ENCODE data around the gene RLF. TPM values are rescaled to one million over a fixed set of nuclear protein-coding genes. Genes with fewer than 3 reads are reported as not detected.
A peak's percentile ranks its signal among the peaks of the same experiment; 100 is the strongest.

RLF gene
- total RNA-seq, 6 donors from 2014 or later, result 8.9 to 22.3 (median 11.0) TPM

GRCh38 chr1:40240390-40240789 is 79.2 kb downstream of the RLF start:
- Histone ChIP-seq H3K36me3 (peaks cover 9 to 39% (median 25%) of the 10 kb centered on the region in 4 donors), H3K27me3 (no peaks in the 10 kb centered on the region), H3K9me3 (no peaks in the 10 kb centered on the region), H3K27ac (no peak overlapping the region), H3K4me1 (peaks cover 0 to 3% (median 0%) of the 10 kb centered on the region in 4 donors), H3K4me3 (no peak overlapping the region)
- DNase-seq, result no peak
- WGBS, 2 donors, result 92 to 98% methylated on average over 2 of the region's 2 CpGs
- ATAC-seq (ENCODE audit: low FRiP score in 2 of 2), result no peak
- TF ChIP-seq POLR2A (IDR thresholded peaks at IDR 0.05), result no peak
- TF ChIP-seq CTCF (IDR thresholded peaks at IDR 0.05), result no peak
- no peak for TF ChIP-seq POLR2AphosphoS5 (IDR thresholded peaks at IDR 0.05)
- TF ChIP-seq EP300 (IDR thresholded peaks at IDR 0.05), result no peak

GRCh38 chr1:40241362-40241761 is 80.2 kb downstream of the RLF start:
- Histone ChIP-seq H3K36me3 (peaks cover 7 to 30% (median 17%) of the 10 kb centered on the region in 4 donors), H3K27ac (no peak overlapping the region), H3K9me3 (no peaks in the 10 kb centered on the region), H3K27me3 (no peaks in the 10 kb centered on the region), H3K4me1 (peaks cover 0 to 3% (median 0%) of the 10 kb centered on the region in 4 donors), H3K4me3 (no peak overlapping the region)
- DNase-seq, result no peak
- WGBS, 2 donors, result 72 to 83% methylated on average over 1 of the region's 1 CpG
- TF ChIP-seq EP300 (IDR thresholded peaks at IDR 0.05) (no peak), CTCF (IDR thresholded peaks at IDR 0.05) (no peak), POLR2AphosphoS5 (IDR thresholded peaks at IDR 0.05) (no peak), POLR2A (IDR thresholded peaks at IDR 0.05) (no peak)
- ATAC-seq (ENCODE audit: low FRiP score in 2 of 2), result peak in 1 of 2 donors; percentile 43

GRCh38 chr1:40243351-40243750 is 82.2 kb downstream of the RLF start:
- Histone ChIP-seq H3K9me3 (no peaks in the 10 kb centered on the region), H3K4me1 (peaks cover 0 to 3% (median 0%) of the 10 kb centered on the region in 4 donors), H3K27me3 (no peaks in the 10 kb centered on the region), H3K36me3 (peaks cover 0 to 10% (median under 1%) of the 10 kb centered on the region in 4 donors), H3K27ac (no peak overlapping the region), H3K4me3 (no peak overlapping the region)
- TF ChIP-seq CTCF (IDR thresholded peaks at IDR 0.05) (no peak), POLR2AphosphoS5 (IDR thresholded peaks at IDR 0.05) (no peak), POLR2A (IDR thresholded peaks at IDR 0.05) (no peak), EP300 (IDR thresholded peaks at IDR 0.05) (no peak)
- 36 to 50% methylated on average over 2 of the region's 2 CpGs for WGBS, 2 donors
- no peak for DNase-seq
- ATAC-seq (ENCODE audit: low FRiP score in 2 of 2), result no peak

- H3K4me1 ChIP-seq, result peaks cover 0 to 3% (median 0%) of the 10 kb centered on the region in 4 donors
- H3K27ac ChIP-seq, result no peak overlapping the region
- peaks cover 0 to 3% (median 0%) of the 10 kb centered on the region in 4 donors for H3K36me3 ChIP-seq
- ATAC-seq (ENCODE audit: low FRiP score in 2 of 2) (no peak), DNase-seq (no peak)
- WGBS, 2 donors, result 56 to 59% methylated on average over 4 of the region's 4 CpGs
- H3K4me3 ChIP-seq, result no peak overlapping the region
- H3K9me3 ChIP-seq, result no peaks in the 10 kb centered on the region
- H3K27me3 ChIP-seq, result no peaks in the 10 kb centered on the region
- TF ChIP-seq POLR2AphosphoS5 (IDR thresholded peaks at IDR 0.05) (no peak), CTCF (IDR thresholded peaks at IDR 0.05) (no peak), EP300 (IDR thresholded peaks at IDR 0.05) (no peak)
Observed at GRCh38 chr1:40244138-40244744, 83.1 kb downstream of the RLF start.

GRCh38 chr1:40245686-40246085 is 84.5 kb downstream of the RLF start:
- TF ChIP-seq CTCF (IDR thresholded peaks at IDR 0.05), result no peak
- TF ChIP-seq POLR2A (IDR thresholded peaks at IDR 0.05), result no peak
- no peak for TF ChIP-seq POLR2AphosphoS5 (IDR thresholded peaks at IDR 0.05)
- TF ChIP-seq EP300 (IDR thresholded peaks at IDR 0.05), result no peak
- 91 to 92% methylated on average over 3 of the region's 3 CpGs for WGBS, 2 donors
- ATAC-seq (ENCODE audit: low FRiP score in 2 of 2), result no peak

More at GRCh38 chr1:40245686-40246085, 84.5 kb downstream of the RLF start:
- Histone ChIP-seq H3K9me3 (no peaks in the 10 kb centered on the region), H3K27me3 (no peaks in the 10 kb centered on the region), H3K4me1 (peaks cover 0 to 3% (median 0%) of the 10 kb centered on the region in 4 donors), H3K27ac (no peak overlapping the region), H3K4me3 (no peak overlapping the region), H3K36me3 (no peaks in the 10 kb centered on the region)
- DNase-seq, result no peak
